ENCODE data around the gene MAST4. TPM values are rescaled to one million over a fixed set of nuclear protein-coding genes. Genes with fewer than 3 reads are reported as not detected.

Gene MAST4
- total and polyA plus RNA-seq, 2 experiments from 2014 or later = 4.2 to 6.0 TPM

DNA sequence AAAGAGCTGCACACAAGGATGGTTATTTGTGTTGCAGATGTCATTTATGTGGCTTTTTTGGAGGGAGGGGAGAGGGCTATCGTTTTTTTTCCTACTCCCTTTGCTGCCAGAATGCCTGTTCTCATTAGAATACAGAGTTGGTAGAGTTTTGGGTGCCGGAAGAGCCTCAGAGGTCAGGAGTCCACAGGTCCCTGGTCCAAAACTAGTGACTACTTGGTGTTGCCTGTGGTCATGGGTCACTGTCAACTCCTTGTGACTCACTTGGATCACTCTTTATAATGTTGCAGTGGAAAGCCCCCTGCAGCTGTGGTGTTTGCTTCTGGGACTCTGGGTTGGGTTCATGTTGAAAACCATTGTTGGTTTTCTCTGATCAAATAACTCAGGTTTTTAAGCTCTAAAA, 131.4 kb downstream of the MAST4 start:
- Histone ChIP-seq H3K27me3 (replicated peaks; ENCODE audit: insufficient read depth) (no peaks in the 10 kb centered on the region), H3K4me2 (ENCODE audit: unreplicated experiment) (no peak overlapping the region), H3K9me2 (ENCODE audit: insufficient read depth) (no peaks in the 10 kb centered on the region), H3K79me2 (ENCODE audit: insufficient read depth) (no peaks in the 10 kb centered on the region), H3K36me3 (ENCODE audit: low read depth) (no peaks in the 10 kb centered on the region), H4K20me1 (ENCODE audit: insufficient read depth) (no peaks in the 10 kb centered on the region), H3K4me3 (no peak overlapping the region), H3K9me3 (ENCODE audit: low read depth) (no peaks in the 10 kb centered on the region), H3F3A (ENCODE audit: insufficient read depth) (no peaks in the 10 kb centered on the region), H3K27ac (no peak overlapping the region), H3K9ac (no peak overlapping the region), H3K4me1 (ENCODE audit: insufficient read depth) (no peaks in the 10 kb centered on the region), H2AFZ (no peak overlapping the region)
- 56 to 69% methylated on average over 2 of the region's 2 CpGs for WGBS, 2 experiments (ENCODE audit: low coverage in 1 of 2, low lambda C conversion rate in 2 of 2, missing lambda C conversion rate in 2 of 2)
- DNase-seq = no peak
- in situ Hi-C loops (cut with MboI) = no loop called here
- TF ChIP-seq EZH2phosphoT487 (IDR thresholded peaks at IDR 0.05; ENCODE audit: insufficient read depth, low read depth) = no peak
- no peak for TF ChIP-seq EZH2 (IDR thresholded peaks at IDR 0.05; ENCODE audit: insufficient read depth, poor library complexity, severe bottlenecking)

DNA sequence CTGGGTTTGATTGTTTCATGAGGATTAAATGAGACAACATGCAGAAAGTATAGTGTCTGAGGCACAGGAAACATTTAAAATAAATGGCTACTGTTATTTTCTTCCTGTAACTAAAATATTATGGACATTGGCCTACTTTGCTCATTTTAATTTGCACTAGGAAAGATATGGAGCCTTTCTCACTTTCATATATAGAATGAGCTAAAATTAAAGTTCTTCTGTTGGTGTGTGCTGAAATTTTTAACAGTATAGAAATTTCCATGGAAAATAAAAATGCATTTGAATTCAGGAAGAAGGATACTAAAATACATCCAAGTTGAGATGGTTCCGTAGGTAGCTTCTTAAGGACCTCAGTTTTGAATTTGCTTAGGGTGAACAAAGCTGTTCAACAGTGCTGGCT, 131.9 kb downstream of the MAST4 start:
- in situ Hi-C loops (cut with MboI) = no loop called here
- H3F3A ChIP-seq (ENCODE audit: insufficient read depth) = no peaks in the 10 kb centered on the region
- no peaks in the 10 kb centered on the region for H3K9me2 ChIP-seq (ENCODE audit: insufficient read depth)
- WGBS, 2 experiments (ENCODE audit: low coverage in 1 of 2, low lambda C conversion rate in 2 of 2, missing lambda C conversion rate in 2 of 2) = 88 to 92% methylated on average over 1 of the region's 1 CpG
- no peak overlapping the region for H3K4me2 ChIP-seq (ENCODE audit: unreplicated experiment)
- no peaks in the 10 kb centered on the region for H3K9me3 ChIP-seq (ENCODE audit: low read depth)
- no peaks in the 10 kb centered on the region for H3K79me2 ChIP-seq (ENCODE audit: insufficient read depth)
- H3K4me1 ChIP-seq (ENCODE audit: insufficient read depth) = no peaks in the 10 kb centered on the region
- H3K36me3 ChIP-seq (ENCODE audit: low read depth) = no peaks in the 10 kb centered on the region
- no peak for TF ChIP-seq EZH2phosphoT487 (IDR thresholded peaks at IDR 0.05; ENCODE audit: insufficient read depth, low read depth)
- no peak for TF ChIP-seq EZH2 (IDR thresholded peaks at IDR 0.05; ENCODE audit: insufficient read depth, poor library complexity, severe bottlenecking)
- no peaks in the 10 kb centered on the region for H4K20me1 ChIP-seq (ENCODE audit: insufficient read depth)
- H3K9ac ChIP-seq = no peak overlapping the region
- no peak for DNase-seq
- H3K27me3 ChIP-seq (replicated peaks; ENCODE audit: insufficient read depth) = no peaks in the 10 kb centered on the region
- H2AFZ ChIP-seq = no peak overlapping the region
- H3K27ac ChIP-seq = no peak overlapping the region
- H3K4me3 ChIP-seq = no peak overlapping the region

DNA sequence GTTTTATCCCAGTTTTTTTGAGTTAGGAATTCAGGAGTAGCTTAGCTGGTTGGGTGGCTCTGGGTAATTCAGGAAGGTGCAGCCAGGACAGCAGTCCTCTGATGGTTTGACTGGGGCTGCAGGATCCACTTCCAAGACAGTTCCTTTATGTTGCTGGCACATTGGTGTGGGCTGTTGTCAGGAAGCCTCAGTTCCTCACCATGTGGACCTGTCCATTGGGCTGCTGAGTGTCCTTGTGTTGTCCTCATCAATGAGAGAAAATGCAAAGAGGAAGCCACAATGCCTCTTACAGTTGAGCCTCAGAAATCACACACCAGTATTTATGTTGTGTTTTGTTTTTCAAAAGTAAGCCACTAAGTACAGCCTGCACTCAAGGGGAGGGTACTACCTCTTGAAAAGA, 140.9 kb downstream of the MAST4 start:
- no peaks in the 10 kb centered on the region for H3K9me2 ChIP-seq (ENCODE audit: insufficient read depth)
- H3K4me2 ChIP-seq (ENCODE audit: unreplicated experiment) = no peak overlapping the region
- H3F3A ChIP-seq (ENCODE audit: insufficient read depth) = peaks cover 7% of the 10 kb centered on the region
- no peaks in the 10 kb centered on the region for H3K27me3 ChIP-seq (replicated peaks; ENCODE audit: insufficient read depth)
- no peaks in the 10 kb centered on the region for H4K20me1 ChIP-seq (ENCODE audit: insufficient read depth)
- TF ChIP-seq EZH2phosphoT487 (IDR thresholded peaks at IDR 0.05; ENCODE audit: insufficient read depth, low read depth) (no peak), EZH2 (IDR thresholded peaks at IDR 0.05; ENCODE audit: insufficient read depth, poor library complexity, severe bottlenecking) (no peak)
- no peaks in the 10 kb centered on the region for H3K79me2 ChIP-seq (ENCODE audit: insufficient read depth)
- H3K27ac ChIP-seq = no peak overlapping the region
- in situ Hi-C loops (cut with MboI) = no loop called here
- H3K9ac ChIP-seq = no peak overlapping the region
- H3K36me3 ChIP-seq (ENCODE audit: low read depth) = no peaks in the 10 kb centered on the region
- H2AFZ ChIP-seq = no peak overlapping the region
- no peak overlapping the region for H3K4me3 ChIP-seq
- DNase-seq = no peak
- H3K4me1 ChIP-seq (ENCODE audit: insufficient read depth) = peaks cover 7% of the 10 kb centered on the region
- no peaks in the 10 kb centered on the region for H3K9me3 ChIP-seq (ENCODE audit: low read depth)

DNA sequence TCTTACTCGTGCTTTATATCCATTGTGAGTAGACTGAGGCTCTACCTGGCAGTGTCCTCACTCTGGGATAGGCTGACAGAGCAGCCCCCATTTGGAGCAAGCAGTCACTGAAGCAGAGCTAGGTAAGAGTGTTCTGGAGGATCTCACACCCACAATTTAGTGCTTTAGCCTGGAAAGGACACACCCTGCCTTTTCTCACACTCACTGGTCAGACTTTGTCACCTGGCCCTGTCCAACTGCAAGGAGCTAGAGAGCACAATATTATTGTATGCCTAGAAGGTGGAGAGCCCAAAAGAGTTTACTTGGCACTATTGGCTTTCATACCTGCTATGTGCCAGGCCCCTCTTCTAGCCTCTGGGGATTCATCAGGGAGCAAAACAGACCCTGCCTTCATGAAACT, 141.9 kb downstream of the MAST4 start:
- Histone ChIP-seq H3K36me3 (ENCODE audit: low read depth) (no peaks in the 10 kb centered on the region), H3K9ac (no peak overlapping the region), H3K27me3 (replicated peaks; ENCODE audit: insufficient read depth) (no peaks in the 10 kb centered on the region), H3F3A (ENCODE audit: insufficient read depth) (peaks cover 7% of the 10 kb centered on the region), H3K27ac (no peak overlapping the region), H2AFZ (no peak overlapping the region), H3K79me2 (ENCODE audit: insufficient read depth) (no peaks in the 10 kb centered on the region), H3K9me2 (ENCODE audit: insufficient read depth) (no peaks in the 10 kb centered on the region), H3K4me3 (no peak overlapping the region), H3K9me3 (ENCODE audit: low read depth) (no peaks in the 10 kb centered on the region), H3K4me2 (ENCODE audit: unreplicated experiment) (no peak overlapping the region), H4K20me1 (ENCODE audit: insufficient read depth) (no peaks in the 10 kb centered on the region), H3K4me1 (ENCODE audit: insufficient read depth) (peaks cover 7% of the 10 kb centered on the region)
- TF ChIP-seq EZH2phosphoT487 (IDR thresholded peaks at IDR 0.05; ENCODE audit: insufficient read depth, low read depth) (no peak), EZH2 (IDR thresholded peaks at IDR 0.05; ENCODE audit: insufficient read depth, poor library complexity, severe bottlenecking) (no peak)
- WGBS, 2 experiments (ENCODE audit: low coverage in 1 of 2, low lambda C conversion rate in 2 of 2, missing lambda C conversion rate in 2 of 2) = 68 to 87% methylated on average over 1 of the region's 1 CpG
- in situ Hi-C loops (cut with MboI) = no loop called here
- DNase-seq = no peak

DNA sequence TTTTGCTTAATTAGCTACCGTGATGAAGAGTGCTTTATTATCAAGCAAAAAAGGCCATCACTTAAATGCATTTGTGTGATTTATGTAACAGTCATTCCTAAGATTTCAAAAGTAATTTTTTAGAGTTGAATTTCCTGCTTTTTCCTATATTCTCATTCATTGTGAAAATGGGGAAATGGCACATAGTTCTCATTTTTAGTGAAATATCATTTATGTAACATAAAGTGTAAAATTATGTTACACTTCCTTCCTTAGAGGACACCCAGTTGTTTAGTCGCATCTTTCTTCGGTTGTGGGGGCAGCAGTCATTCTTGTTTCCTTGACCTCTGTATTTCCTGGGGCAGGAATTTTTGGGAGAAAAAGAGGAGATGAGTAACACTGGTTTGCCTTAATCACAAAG, 142.8 kb downstream of the MAST4 start:
- H3K9me2 ChIP-seq (ENCODE audit: insufficient read depth) = no peaks in the 10 kb centered on the region

More for the DNA sequence above, 142.8 kb downstream of the MAST4 start:
- H3K4me3 ChIP-seq = no peak overlapping the region
- H3K9ac ChIP-seq = no peak overlapping the region
- no peak overlapping the region for H3K4me2 ChIP-seq (ENCODE audit: unreplicated experiment)
- no peaks in the 10 kb centered on the region for H3K27me3 ChIP-seq (replicated peaks; ENCODE audit: insufficient read depth)
- H3K9me3 ChIP-seq (ENCODE audit: low read depth) = no peaks in the 10 kb centered on the region
- no peaks in the 10 kb centered on the region for H3K36me3 ChIP-seq (ENCODE audit: low read depth)
- no peaks in the 10 kb centered on the region for H4K20me1 ChIP-seq (ENCODE audit: insufficient read depth)
- H2AFZ ChIP-seq = no peak overlapping the region
- H3K27ac ChIP-seq = no peak overlapping the region
- in situ Hi-C loops (cut with MboI) = no loop called here
- H3K4me1 ChIP-seq (ENCODE audit: insufficient read depth) = peaks cover 7% of the 10 kb centered on the region
- H3F3A ChIP-seq (ENCODE audit: insufficient read depth) = peaks cover 7% of the 10 kb centered on the region
- no peaks in the 10 kb centered on the region for H3K79me2 ChIP-seq (ENCODE audit: insufficient read depth)
- no peak for DNase-seq
- 61 to 67% methylated on average over 3 of the region's 3 CpGs for WGBS, 2 experiments (ENCODE audit: low coverage in 1 of 2, low lambda C conversion rate in 2 of 2, missing lambda C conversion rate in 2 of 2)
- no peak for TF ChIP-seq EZH2phosphoT487 (IDR thresholded peaks at IDR 0.05; ENCODE audit: insufficient read depth, low read depth)
- no peak for TF ChIP-seq EZH2 (IDR thresholded peaks at IDR 0.05; ENCODE audit: insufficient read depth, poor library complexity, severe bottlenecking)
